Measurements from ENCODE around the gene MAML3. TPM values are rescaled to one million over a fixed set of nuclear protein-coding genes. Genes with fewer than 3 reads are reported as not detected.

MAML3 gene
- polyA plus RNA-seq, 1 donor (not counting 4 experiments of a cell fraction or from before 2014, with no cell fraction given), result 0.68 TPM

DNA sequence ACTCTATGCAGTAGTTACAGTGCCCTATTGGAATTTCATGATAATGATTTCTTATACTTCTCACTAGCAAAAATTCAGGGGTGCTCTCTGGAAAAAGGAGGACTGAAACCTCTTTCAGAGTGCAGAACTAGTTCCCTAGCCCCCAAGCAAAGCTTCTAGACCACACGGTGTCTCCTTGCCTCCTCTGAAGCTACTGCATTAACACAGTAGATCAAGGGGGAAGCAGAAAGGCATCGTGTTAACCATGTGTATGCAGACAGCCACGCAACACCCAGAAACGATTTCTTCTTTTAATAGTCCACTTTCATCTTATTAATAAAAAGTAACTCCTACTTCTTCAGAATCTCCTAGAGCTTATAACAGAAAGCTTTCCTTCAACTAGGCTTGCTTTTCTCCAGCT lies 44.7 kb downstream of the MAML3 start:
- Histone ChIP-seq H4K20me1 (ENCODE audit: control insufficient read depth, extremely low read depth, insufficient read depth, low read length) (no peaks in the 10 kb centered on the region), H3K4me1 (ENCODE audit: control insufficient read depth, extremely low read depth, insufficient read depth, low read length) (no peaks in the 10 kb centered on the region), H3K9ac (ENCODE audit: control insufficient read depth, extremely low read depth, insufficient read depth, low read length) (no peak overlapping the region), H2AFZ (ENCODE audit: control insufficient read depth, low read length) (no peak overlapping the region), H3K4me2 (ENCODE audit: control insufficient read depth, extremely low read depth, insufficient read depth, low read depth, low read length) (no peak overlapping the region), H3K27ac (ENCODE audit: control insufficient read depth, insufficient read depth, low read length) (no peak overlapping the region), H3K4me3 (ENCODE audit: control insufficient read depth in 2 of 3, extremely low read depth in 1 of 3, insufficient read depth in 2 of 3, low read depth in 1 of 3, low read length in 3 of 3) (no peak overlapping the region), H3K9me3 (ENCODE audit: control insufficient read depth, low read depth, low read length) (no peaks in the 10 kb centered on the region), H3K79me2 (ENCODE audit: control insufficient read depth, insufficient read depth, low read length) (no peaks in the 10 kb centered on the region), H3K27me3 (ENCODE audit: control insufficient read depth, extremely low read depth, insufficient read depth, low read length) (no peaks in the 10 kb centered on the region), H3K36me3 (ENCODE audit: control insufficient read depth in 2 of 2, extremely low read depth in 1 of 2, insufficient read depth in 2 of 2, low read length in 2 of 2) (no peaks in the 10 kb centered on the region), H3K9me1 (ENCODE audit: control insufficient read depth, extremely low read depth, insufficient read depth, low read length) (no peaks in the 10 kb centered on the region)
- no peak for FAIRE-seq
- dilution Hi-C loops (cut with MboI; ENCODE audit: extremely low pct_ligation_motif_present, low sequenced_read_pairs), result no loop called here
- TF ChIP-seq EZH2 (IDR thresholded peaks at IDR 0.05; ENCODE audit: low read length), result no peak
- TF ChIP-seq, protein P1, sequence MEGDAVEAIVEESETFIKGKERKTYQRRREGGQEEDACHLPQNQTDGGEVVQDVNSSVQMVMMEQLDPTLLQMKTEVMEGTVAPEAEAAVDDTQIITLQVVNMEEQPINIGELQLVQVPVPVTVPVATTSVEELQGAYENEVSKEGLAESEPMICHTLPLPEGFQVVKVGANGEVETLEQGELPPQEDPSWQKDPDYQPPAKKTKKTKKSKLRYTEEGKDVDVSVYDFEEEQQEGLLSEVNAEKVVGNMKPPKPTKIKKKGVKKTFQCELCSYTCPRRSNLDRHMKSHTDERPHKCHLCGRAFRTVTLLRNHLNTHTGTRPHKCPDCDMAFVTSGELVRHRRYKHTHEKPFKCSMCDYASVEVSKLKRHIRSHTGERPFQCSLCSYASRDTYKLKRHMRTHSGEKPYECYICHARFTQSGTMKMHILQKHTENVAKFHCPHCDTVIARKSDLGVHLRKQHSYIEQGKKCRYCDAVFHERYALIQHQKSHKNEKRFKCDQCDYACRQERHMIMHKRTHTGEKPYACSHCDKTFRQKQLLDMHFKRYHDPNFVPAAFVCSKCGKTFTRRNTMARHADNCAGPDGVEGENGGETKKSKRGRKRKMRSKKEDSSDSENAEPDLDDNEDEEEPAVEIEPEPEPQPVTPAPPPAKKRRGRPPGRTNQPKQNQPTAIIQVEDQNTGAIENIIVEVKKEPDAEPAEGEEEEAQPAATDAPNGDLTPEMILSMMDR (optimal IDR thresholded peaks at IDR 0.05 in 1 of 3, IDR thresholded peaks at IDR 0.05 in 1 of 3, conservative IDR thresholded peaks at IDR 0.05 in 1 of 3; ENCODE audit: extremely low read depth in 1 of 3, insufficient read depth in 2 of 3, low read length in 3 of 3), result no peak
- DNase-seq (ENCODE audit: low read depth, low spot score), result no peak

- DNase-seq (ENCODE audit: low read depth, low spot score), result no peak
- H2AFZ ChIP-seq (ENCODE audit: control insufficient read depth, low read length), result no peak overlapping the region
- H3K9me1 ChIP-seq (ENCODE audit: control insufficient read depth, extremely low read depth, insufficient read depth, low read length), result no peaks in the 10 kb centered on the region
- H3K79me2 ChIP-seq (ENCODE audit: control insufficient read depth, insufficient read depth, low read length), result no peaks in the 10 kb centered on the region
- no peaks in the 10 kb centered on the region for H3K9me3 ChIP-seq (ENCODE audit: control insufficient read depth, low read depth, low read length)
- no peak overlapping the region for H3K4me3 ChIP-seq (ENCODE audit: control insufficient read depth in 2 of 3, extremely low read depth in 1 of 3, insufficient read depth in 2 of 3, low read depth in 1 of 3, low read length in 3 of 3)
- no peaks in the 10 kb centered on the region for H3K27me3 ChIP-seq (ENCODE audit: control insufficient read depth, extremely low read depth, insufficient read depth, low read length)
- no peak for TF ChIP-seq EZH2 (IDR thresholded peaks at IDR 0.05; ENCODE audit: low read length)
- no peaks in the 10 kb centered on the region for H4K20me1 ChIP-seq (ENCODE audit: control insufficient read depth, extremely low read depth, insufficient read depth, low read length)
- H3K4me2 ChIP-seq (ENCODE audit: control insufficient read depth, extremely low read depth, insufficient read depth, low read depth, low read length), result no peak overlapping the region
- peak; percentile 52 for FAIRE-seq
- H3K27ac ChIP-seq (ENCODE audit: control insufficient read depth, insufficient read depth, low read length), result no peak overlapping the region
- dilution Hi-C loops (cut with MboI; ENCODE audit: extremely low pct_ligation_motif_present, low sequenced_read_pairs), result no loop called here
- H3K9ac ChIP-seq (ENCODE audit: control insufficient read depth, extremely low read depth, insufficient read depth, low read length), result no peak overlapping the region
- H3K36me3 ChIP-seq (ENCODE audit: control insufficient read depth in 2 of 2, extremely low read depth in 1 of 2, insufficient read depth in 2 of 2, low read length in 2 of 2), result no peaks in the 10 kb centered on the region
- peaks cover 1% of the 10 kb centered on the region for H3K4me1 ChIP-seq (ENCODE audit: control insufficient read depth, extremely low read depth, insufficient read depth, low read length)
These were observed 45.2 kb downstream of the MAML3 start for GRCh38 chr4:140108713-140109230.

- H3K4me1 ChIP-seq (ENCODE audit: control insufficient read depth, extremely low read depth, insufficient read depth, low read length), result peaks cover 5% of the 10 kb centered on the region
- H4K20me1 ChIP-seq (ENCODE audit: control insufficient read depth, extremely low read depth, insufficient read depth, low read length), result no peaks in the 10 kb centered on the region
- no peaks in the 10 kb centered on the region for H3K9me1 ChIP-seq (ENCODE audit: control insufficient read depth, extremely low read depth, insufficient read depth, low read length)
- DNase-seq (ENCODE audit: low read depth, low spot score) (no peak), FAIRE-seq (no peak)
- no peak overlapping the region for H3K27ac ChIP-seq (ENCODE audit: control insufficient read depth, insufficient read depth, low read length)
- dilution Hi-C loops (cut with MboI; ENCODE audit: extremely low pct_ligation_motif_present, low sequenced_read_pairs), result no loop called here
- H3K79me2 ChIP-seq (ENCODE audit: control insufficient read depth, insufficient read depth, low read length), result no peaks in the 10 kb centered on the region
- H2AFZ ChIP-seq (ENCODE audit: control insufficient read depth, low read length), result no peak overlapping the region
- TF ChIP-seq, protein P1 (optimal IDR thresholded peaks at IDR 0.05 in 1 of 3, IDR thresholded peaks at IDR 0.05 in 1 of 3, conservative IDR thresholded peaks at IDR 0.05 in 1 of 3; ENCODE audit: extremely low read depth in 1 of 3, insufficient read depth in 2 of 3, low read length in 3 of 3), result no peak
- TF ChIP-seq EZH2 (IDR thresholded peaks at IDR 0.05; ENCODE audit: low read length), result no peak
- H3K27me3 ChIP-seq (ENCODE audit: control insufficient read depth, extremely low read depth, insufficient read depth, low read length), result no peaks in the 10 kb centered on the region
- H3K9me3 ChIP-seq (ENCODE audit: control insufficient read depth, low read depth, low read length), result no peaks in the 10 kb centered on the region
- no peak overlapping the region for H3K9ac ChIP-seq (ENCODE audit: control insufficient read depth, extremely low read depth, insufficient read depth, low read length)
- no peak overlapping the region for H3K4me3 ChIP-seq (ENCODE audit: control insufficient read depth in 2 of 3, extremely low read depth in 1 of 3, insufficient read depth in 2 of 3, low read depth in 1 of 3, low read length in 3 of 3)
- no peak overlapping the region for H3K4me2 ChIP-seq (ENCODE audit: control insufficient read depth, extremely low read depth, insufficient read depth, low read depth, low read length)
- no peaks in the 10 kb centered on the region for H3K36me3 ChIP-seq (ENCODE audit: control insufficient read depth in 2 of 2, extremely low read depth in 1 of 2, insufficient read depth in 2 of 2, low read length in 2 of 2)
These were observed 45.7 kb downstream of the MAML3 start for GRCh38 chr4:140108243-140108642.
